ENCODE measurements around the gene ARSG. TPM values are rescaled to one million over a fixed set of nuclear protein-coding genes. Genes with fewer than 3 reads are reported as not detected.

The ARSG gene
- total and polyA plus RNA-seq, 2 of the 13 experiments (the other 11 are each of a cell fraction or from before 2014, with no cell fraction given): 3.7 to 15.2 TPM

GRCh38 chr17:68248199-68248825 is 43.0 kb upstream of the ARSG start (continued):
- peak; percentile 13; the same call in 1 of the 2 replicates for TF ChIP-seq KAT7 (CRISPR knock-in tag; IDR thresholded peaks at IDR 0.05; ENCODE audit: borderline replicate concordance)
- peak; percentile 69; the same call in 1 of the 2 replicates for TF ChIP-seq DZIP1 (CRISPR knock-in tag; IDR thresholded peaks at IDR 0.05)
- TF ChIP-seq ZNF282 (IDR thresholded peaks at IDR 0.05; ENCODE audit: partially characterized antibody): no peak
- TF ChIP-seq ZNF672 (CRISPR knock-in tag; IDR thresholded peaks at IDR 0.05): no peak
- peak; percentile 13; the same call in 1 of the 2 replicates for TF ChIP-seq PAWR (CRISPR knock-in tag; IDR thresholded peaks at IDR 0.05; ENCODE audit: borderline replicate concordance)
- no peak for TF ChIP-seq ZNF101 (CRISPR knock-in tag; IDR thresholded peaks at IDR 0.05; ENCODE audit: borderline replicate concordance, low read depth)
- no peak for TF ChIP-seq SP2 (CRISPR knock-in tag; IDR thresholded peaks at IDR 0.05)
- TF ChIP-seq ZBTB1 (CRISPR knock-in tag; IDR thresholded peaks at IDR 0.05; ENCODE audit: borderline replicate concordance): no peak
- no peak; the same call in 1 of the 2 replicates for TF ChIP-seq ZNF430 (CRISPR knock-in tag; IDR thresholded peaks at IDR 0.05)
- no peak for TF ChIP-seq NCOA2 (CRISPR knock-in tag; IDR thresholded peaks at IDR 0.05)
- TF ChIP-seq ZNF24 (IDR thresholded peaks at IDR 0.05): no peak
- 0 out of 2 replicates have a peak, but pooled peaks have one; percentile 50 for TF ChIP-seq ZNF280D (CRISPR knock-in tag; IDR thresholded peaks at IDR 0.05)
- TF ChIP-seq HDAC1 (CRISPR knock-in tag; IDR thresholded peaks at IDR 0.05): no peak
- TF ChIP-seq ZNF136 (CRISPR knock-in tag; IDR thresholded peaks at IDR 0.05; ENCODE audit: low read depth): no peak
